Caco-2 (cell line): Measurements from ENCODE around the gene LIN28B. TPM values are rescaled to one million over a fixed set of nuclear protein-coding genes. Genes with fewer than 3 reads are reported as not detected.

Experiments
- BruUV-seq: library from RNA; stranded (reverse); fragments of 400-500 nt; replicated peaks from 2 replicates; lab custom pipeline; 2021; lab: Mats Ljungman, UMichigan
- CTCF ChIA-PET: fragments of 300-600 bp; sonication (Branson Sonifier 250); formaldehyde crosslinking; loops from one replicate; lab custom pipeline; 2022; ENCODE audit warnings: antibody characterized with exemption; lab: Charles Lee
- POLR2A ChIA-PET: fragments of 300-600 bp; sonication (Branson Sonifier 250); formaldehyde crosslinking; loops from one replicate; lab custom pipeline; 2022; ENCODE audit warnings: antibody characterized with exemption; lab: Charles Lee
- DNase-seq, 2 experiments: peaks; one replicate each; pipeline versions ENCODE4 v3.0.0 to v3.0.0-alpha.2; 2020 to 2022
- H3K27me3 ChIP-seq: replicated peaks from 2 replicates; pipeline ENCODE4 v1.6.0; 2011; ENCODE audit warnings: low read length; ENCODE audit not compliant: control insufficient read depth, insufficient read depth
- H3K36me3 ChIP-seq: 2 replicates; pipeline ENCODE4 v1.5.1; 2011; ENCODE audit warnings: low read length; ENCODE audit not compliant: control insufficient read depth, insufficient read depth
- H3K4me1 ChIP-seq: fragments of 250-450 bp; sonication (Bioruptor Pico); 2 replicates; pipeline ENCODE4 v1.5.1; 2020; ENCODE audit warnings: mild to moderate bottlenecking
- H3K4me3 ChIP-seq: 2 replicates; pipeline ENCODE4 v1.5.1; 2011; ENCODE audit warnings: low read depth, mild to moderate bottlenecking, control low read depth, low read length
- H3K9me3 ChIP-seq: fragments of 250-450 bp; sonication (Bioruptor Pico); 2 replicates; pipeline ENCODE4 v1.5.1; 2020; ENCODE audit warnings: mild to moderate bottlenecking, moderate library complexity
- H3K27ac Mint-ChIP-seq: one replicate; pipeline ENCODE4 v1.8.0; 2022; ENCODE audit warnings: mixed read lengths; ENCODE audit not compliant: unreplicated experiment
- H3K27me3 Mint-ChIP-seq: one replicate; pipeline ENCODE4 v1.8.0; 2022; ENCODE audit warnings: mixed read lengths; ENCODE audit not compliant: insufficient read depth, unreplicated experiment
- H3K36me3 Mint-ChIP-seq: one replicate; pipeline ENCODE4 v1.8.0; 2022; ENCODE audit warnings: mild to moderate bottlenecking, mixed read lengths; ENCODE audit not compliant: insufficient read depth, unreplicated experiment
- H3K4me1 Mint-ChIP-seq: one replicate; pipeline ENCODE4 v1.8.0; 2022; ENCODE audit warnings: low read depth, mixed read lengths; ENCODE audit not compliant: unreplicated experiment
- H3K4me3 Mint-ChIP-seq: one replicate; pipeline ENCODE4 v1.8.0; 2022; ENCODE audit warnings: mild to moderate bottlenecking, moderate library complexity, mixed read lengths; ENCODE audit not compliant: unreplicated experiment
- H3K9me3 Mint-ChIP-seq: one replicate; pipeline ENCODE4 v1.8.0; 2022; ENCODE audit warnings: mixed read lengths; ENCODE audit not compliant: unreplicated experiment
- CTCF ChIP-seq, 2 experiments: fragments of 200-600 bp in 1 of 2; IDR thresholded peaks; 1 replicate in 1 of 2; 2 replicates in 1 of 2; pipeline versions ENCODE4 v1.5.1 to v1.8.0; 2011 to 2022; ENCODE audit warnings: antibody characterized with exemption in 1 of 2, control low read depth in 1 of 2, inconsistent platforms in 1 of 2, low read depth in 1 of 2, low read length in 1 of 2, mild to moderate bottlenecking in 1 of 2, moderate library complexity in 1 of 2; ENCODE audit not compliant: insufficient read depth in 1 of 2, severe bottlenecking in 1 of 2, unreplicated experiment in 1 of 2
- intact Hi-C: fragments of 100-400 bp; cut with micrococcal nuclease; formaldehyde crosslinking; loops from one replicate; pipeline ENCODE4 v1.10.0; 2022; ENCODE audit not compliant: unreplicated experiment
- total RNA-seq: library from RNA; stranded (reverse); gene quantifications from 2 replicates; pipeline ENCODE4 v1.2.3, GENCODE V29; 2022

LIN28B gene
- total RNA-seq, 1 experiment from 2014 or later: 6.6 TPM

GRCh38 chr6:104969785-104970581 is 13.1 kb downstream of the LIN28B start:
- CTCF ChIA-PET: no interaction called here
- Mint-ChIP-seq H3K4me3 (no peak overlapping the region), H3K27me3 (no peaks in the 10 kb centered on the region), H3K9me3 (no peaks in the 10 kb centered on the region), H3K4me1 (no peaks in the 10 kb centered on the region), H3K36me3 (no peaks in the 10 kb centered on the region), H3K27ac (no peak overlapping the region)
- no TSS peak for BruUV-seq
- TF ChIP-seq CTCF (IDR thresholded peaks at IDR 0.05; ENCODE audit: insufficient read depth in 1 of 2, low read depth in 1 of 2, low read length in 1 of 2, severe bottlenecking in 1 of 2, unreplicated experiment in 1 of 2): no peak
- POLR2A ChIA-PET: no interaction called here
- Histone ChIP-seq H3K9me3 (no peaks in the 10 kb centered on the region), H3K4me3 (no peak overlapping the region), H3K36me3 (no peaks in the 10 kb centered on the region), H3K27me3 (no peaks in the 10 kb centered on the region), H3K4me1 (peaks cover 5% of the 10 kb centered on the region; the same call in 1 of the 2 replicates)
- intact Hi-C loops: no loop called here
- no peak for DNase-seq

DNA sequence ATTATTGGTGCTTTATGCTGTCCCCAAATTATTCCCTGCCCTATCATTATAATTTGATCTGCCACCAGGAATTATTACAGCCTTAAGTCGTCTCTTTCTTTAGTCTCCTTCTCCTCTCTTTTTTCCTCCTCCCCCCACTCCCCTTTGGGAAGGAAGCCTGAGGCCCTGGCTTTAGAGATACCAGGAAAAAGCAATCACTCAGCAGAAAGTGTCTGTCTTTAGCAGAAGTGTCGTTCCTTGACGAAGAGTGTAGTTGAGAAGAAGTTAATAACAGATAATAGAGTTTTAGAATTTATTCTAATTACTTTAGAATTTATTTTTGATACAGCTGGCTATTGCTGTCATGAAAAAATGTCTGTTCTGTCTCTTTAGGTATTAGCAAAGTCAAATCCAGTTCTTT is 16.5 kb downstream of the LIN28B start:
- no TSS peak for BruUV-seq
- Mint-ChIP-seq H3K9me3 (no peaks in the 10 kb centered on the region), H3K4me1 (no peaks in the 10 kb centered on the region), H3K27ac (no peak overlapping the region), H3K36me3 (no peaks in the 10 kb centered on the region), H3K4me3 (no peak overlapping the region), H3K27me3 (no peaks in the 10 kb centered on the region)
- peaks cover 5% of the 10 kb centered on the region; the same call in 1 of the 2 replicates for H3K4me1 ChIP-seq
- ChIA-PET POLR2A (no interaction called here), CTCF (no interaction called here)
- H3K4me3 ChIP-seq: no peak overlapping the region
- TF ChIP-seq CTCF (IDR thresholded peaks at IDR 0.05; ENCODE audit: insufficient read depth in 1 of 2, low read depth in 1 of 2, low read length in 1 of 2, severe bottlenecking in 1 of 2, unreplicated experiment in 1 of 2): no peak
- H3K27me3 ChIP-seq: no peaks in the 10 kb centered on the region
- no peak for DNase-seq
- H3K36me3 ChIP-seq: no peaks in the 10 kb centered on the region
- intact Hi-C loops: no loop called here
- H3K9me3 ChIP-seq: no peaks in the 10 kb centered on the region

DNA sequence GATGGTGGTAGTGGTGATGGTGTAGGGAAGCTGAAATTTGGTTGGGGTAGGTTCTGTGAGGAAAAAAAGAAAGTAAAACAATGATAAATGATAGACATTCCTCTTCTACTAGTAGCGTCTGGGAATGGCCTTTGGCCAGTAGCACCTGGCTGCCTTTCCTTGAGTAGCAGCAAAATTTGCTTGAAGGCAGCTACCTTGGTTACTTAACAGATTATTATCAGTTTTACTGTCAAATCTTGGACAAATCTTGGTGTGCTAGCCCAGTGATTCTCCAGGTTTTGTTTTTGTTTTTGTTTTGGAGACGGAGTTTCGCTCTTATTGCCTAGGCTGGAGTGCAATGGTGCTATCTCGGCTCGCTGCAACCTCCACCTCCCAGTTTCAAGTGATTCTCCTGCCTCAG is 26.4 kb downstream of the LIN28B start:
- intact Hi-C loops: no loop called here
- H3K4me3 ChIP-seq: no peak overlapping the region
- no peaks in the 10 kb centered on the region for H3K9me3 ChIP-seq
- no peaks in the 10 kb centered on the region for H3K36me3 ChIP-seq
- POLR2A ChIA-PET: no interaction called here
- Mint-ChIP-seq H3K4me3 (no peak overlapping the region), H3K27ac (no peak overlapping the region), H3K27me3 (no peaks in the 10 kb centered on the region), H3K9me3 (no peaks in the 10 kb centered on the region), H3K36me3 (no peaks in the 10 kb centered on the region), H3K4me1 (peaks cover 17% of the 10 kb centered on the region)
- CTCF ChIA-PET: no interaction called here
- no peak for DNase-seq
- no peaks in the 10 kb centered on the region for H3K4me1 ChIP-seq
- H3K27me3 ChIP-seq: no peaks in the 10 kb centered on the region
- no TSS peak for BruUV-seq
- no peak for TF ChIP-seq CTCF (IDR thresholded peaks at IDR 0.05; ENCODE audit: insufficient read depth in 1 of 2, low read depth in 1 of 2, low read length in 1 of 2, severe bottlenecking in 1 of 2, unreplicated experiment in 1 of 2)
